Esophagus muscularis mucosa (tissue), 4 donors: Measurements from ENCODE around the gene ODAD4. TPM values are rescaled to one million over a fixed set of nuclear protein-coding genes. Genes with fewer than 3 reads are reported as not detected.
"Not testable (repeated sequence)": the region's sequence is repeated elsewhere in the genome, so short reads cannot be mapped to it uniquely, and the experiment has no call there.

Experiments
- DNase-seq: peaks from one replicate; pipeline ENCODE4 v3.0.0-alpha.2; 2017; ENCODE audit errors: extremely low spot score
- H3K27ac ChIP-seq, 4 donors: fragments of 200-600 bp; sonication (generic); replicated peaks in 1 of 4; 1 replicate in 3 of 4; 2 replicates in 1 of 4; pipeline ENCODE4 v1.5.1; 2016 to 2019; ENCODE audit warnings: mild to moderate bottlenecking in 1 of 4
- H3K27me3 ChIP-seq, 4 donors: fragments of 200-600 bp; sonication (generic); one replicate each; pipeline versions ENCODE4 v1.5.1 to v1.6.0; 2016 to 2019
- H3K36me3 ChIP-seq, 4 donors: fragments of 200-600 bp; sonication (generic); one replicate each; pipeline ENCODE4 v1.5.1; 2016 to 2019
- H3K4me1 ChIP-seq, 4 donors: fragments of 200-600 bp; sonication (generic); one replicate each; pipeline ENCODE4 v1.5.1; 2016 to 2019
- H3K4me3 ChIP-seq, 4 donors: fragments of 200-600 bp; sonication (generic); 1 replicate in 2 of 4; 2 replicates in 2 of 4; pipeline ENCODE4 v1.5.1; 2016 to 2019; ENCODE audit warnings: mild to moderate bottlenecking in 4 of 4, moderate library complexity in 1 of 4
- H3K9me3 ChIP-seq, 4 donors: fragments of 200-600 bp; sonication (generic); 1 replicate in 3 of 4; 2 replicates in 1 of 4; pipeline ENCODE4 v1.5.1; 2016 to 2019
- CTCF ChIP-seq, 3 experiments: fragments of 200-600 bp in 2 of 3; fragments of 450-650 bp in 1 of 3; sonication (generic) in 2 of 3; IDR thresholded peaks; one replicate each; pipeline ENCODE4 v1.5.1; 2017 to 2019; ENCODE audit warnings: antibody characterized with exemption in 3 of 3, mild to moderate bottlenecking in 2 of 3, moderate library complexity in 1 of 3
- EP300 ChIP-seq: sonication (generic); formaldehyde crosslinking; IDR thresholded peaks from one replicate; pipeline ENCODE4 v1.6.1; 2017; ENCODE audit warnings: antibody characterized with exemption
- POLR2A ChIP-seq: fragments of 450-650 bp; IDR thresholded peaks from one replicate; pipeline ENCODE4 v1.6.1; 2017; ENCODE audit warnings: antibody characterized with exemption, moderate library complexity, mild to moderate bottlenecking, low read depth
- POLR2AphosphoS5 ChIP-seq, 2 donors: sonication (generic); formaldehyde crosslinking; IDR thresholded peaks; one replicate each; pipeline ENCODE4 v1.6.1; 2017; ENCODE audit warnings: antibody characterized with exemption in 2 of 2
- WGBS: methylation state at CpG from one replicate; pipeline ENCODE4 v1.1.5; 2018; 5-methylcytosine and 5-hydroxymethylcytosine counted together
- intact Hi-C: fragments of 100-400 bp; cut with DNase I; formaldehyde crosslinking; loops from one replicate; pipeline ENCODE4 v1.15.1; 2023
- total RNA-seq, 4 donors: library from RNA; depleted of rRNA; stranded (reverse); fragments of >200 nt; gene quantifications; one replicate each; pipeline versions ENCODE4 v1.1.0 to v1.2.1, GENCODE V29; 2016

The ODAD4 gene
- total RNA-seq, 4 donors from 2014 or later, result 0.33 to 1.7 (median 1.1) TPM

DNA sequence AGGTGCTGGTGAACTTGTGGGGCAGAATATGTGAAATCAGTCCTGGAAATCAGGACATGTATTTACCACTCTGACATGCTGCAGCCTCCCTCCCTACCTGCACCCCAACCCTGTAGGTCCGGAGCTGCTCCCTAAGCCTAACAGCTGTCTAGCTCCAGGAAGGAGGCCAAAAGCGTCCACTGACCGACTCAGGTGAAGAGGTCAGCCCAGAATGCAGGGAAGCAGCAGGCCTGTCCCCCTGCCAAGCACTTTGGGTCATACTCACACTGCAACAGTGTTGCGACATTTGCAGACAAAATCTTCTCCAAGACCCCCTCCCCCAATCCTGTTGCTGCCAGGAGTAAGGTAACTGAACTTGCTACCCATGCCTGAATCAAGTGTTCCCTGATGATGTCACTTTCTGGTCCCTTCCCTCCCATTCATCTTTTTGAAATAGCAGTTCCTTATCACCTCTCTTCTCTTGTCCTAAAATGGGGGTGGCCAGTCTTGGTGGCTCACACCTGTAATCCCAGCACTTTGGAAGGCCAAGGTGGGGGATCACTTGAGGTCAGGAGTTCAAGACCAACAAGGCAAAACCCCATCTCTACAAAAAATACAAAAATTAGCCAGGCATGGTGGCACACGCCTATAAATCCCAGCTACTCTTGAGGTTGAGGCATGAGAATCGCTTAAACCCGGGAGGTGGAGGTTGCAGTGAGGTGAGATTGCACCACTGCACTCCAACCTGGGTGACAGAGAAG lies 10.4 kb upstream of the ODAD4 start:
- H3K4me3 ChIP-seq, result no peak overlapping the region
- 87% methylated on average over 7 of the region's 7 CpGs for WGBS

DNA sequence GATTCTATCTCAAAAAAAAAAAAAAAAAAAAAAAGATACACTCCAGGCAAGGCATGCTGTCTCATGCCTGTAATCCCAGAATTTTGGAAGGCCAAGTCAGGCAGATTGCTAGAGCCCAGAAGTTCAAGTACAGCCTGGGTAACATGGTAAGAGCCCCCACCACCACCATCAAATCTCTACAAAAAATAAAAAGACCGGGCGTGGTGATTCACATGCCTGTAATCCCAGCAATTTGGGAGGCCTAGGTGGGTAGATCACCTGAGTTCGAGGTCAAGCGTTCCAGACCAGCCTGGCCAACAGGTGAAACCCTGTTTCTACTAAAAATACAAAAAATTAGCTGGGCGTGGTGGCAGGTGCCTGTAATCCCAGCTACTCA lies 9.8 kb upstream of the ODAD4 start:
- intact Hi-C loops, result no loop called here
- Histone ChIP-seq H3K27me3 (no peaks in the 10 kb centered on the region), H3K9me3 (no peaks in the 10 kb centered on the region), H3K36me3 (no peaks in the 10 kb centered on the region), H3K4me1 (peaks cover 19 to 32% (median 29%) of the 10 kb centered on the region in 4 donors), H3K27ac (no peak overlapping the region), H3K4me3 (no peak overlapping the region)
- DNase-seq, result no peak
- TF ChIP-seq CTCF (IDR thresholded peaks at IDR 0.05) (no peak), POLR2AphosphoS5 (IDR thresholded peaks at IDR 0.05) (no peak), EP300 (no peak), POLR2A (no peak)
- 100% methylated on average over 5 of the region's 5 CpGs for WGBS

More for the DNA sequence above, 10.4 kb upstream of the ODAD4 start:
- Histone ChIP-seq H3K9me3 (no peaks in the 10 kb centered on the region), H3K36me3 (peaks cover 0 to 4% (median 0%) of the 10 kb centered on the region in 4 donors), H3K4me1 (peaks cover 19 to 36% (median 29%) of the 10 kb centered on the region in 4 donors), H3K27ac (peak overlapping the region; percentile 82 to 94 (median 92)), H3K27me3 (no peaks in the 10 kb centered on the region)
- TF ChIP-seq EP300, result no peak
- no peak for TF ChIP-seq POLR2A
- TF ChIP-seq POLR2AphosphoS5 (IDR thresholded peaks at IDR 0.05), result no peak
- TF ChIP-seq CTCF (IDR thresholded peaks at IDR 0.05), result no peak
- intact Hi-C loops, result no loop called here
- no peak for DNase-seq

GRCh38 chr17:41925991-41926590 lies 4.3 kb upstream of the ODAD4 start:
- TF ChIP-seq POLR2AphosphoS5 (IDR thresholded peaks at IDR 0.05) (no peak), POLR2A (no peak), EP300 (no peak), CTCF (IDR thresholded peaks at IDR 0.05) (no peak)
- Histone ChIP-seq H3K4me1 (peaks cover 10 to 18% (median 16%) of the 10 kb centered on the region in 4 donors), H3K27me3 (no peaks in the 10 kb centered on the region), H3K27ac (no peak overlapping the region), H3K4me3 (no peak overlapping the region), H3K9me3 (no peaks in the 10 kb centered on the region), H3K36me3 (no peaks in the 10 kb centered on the region)
- WGBS, result 85% methylated on average over 7 of the region's 7 CpGs
- intact Hi-C loops, result no loop called here
- no peak for DNase-seq

DNA sequence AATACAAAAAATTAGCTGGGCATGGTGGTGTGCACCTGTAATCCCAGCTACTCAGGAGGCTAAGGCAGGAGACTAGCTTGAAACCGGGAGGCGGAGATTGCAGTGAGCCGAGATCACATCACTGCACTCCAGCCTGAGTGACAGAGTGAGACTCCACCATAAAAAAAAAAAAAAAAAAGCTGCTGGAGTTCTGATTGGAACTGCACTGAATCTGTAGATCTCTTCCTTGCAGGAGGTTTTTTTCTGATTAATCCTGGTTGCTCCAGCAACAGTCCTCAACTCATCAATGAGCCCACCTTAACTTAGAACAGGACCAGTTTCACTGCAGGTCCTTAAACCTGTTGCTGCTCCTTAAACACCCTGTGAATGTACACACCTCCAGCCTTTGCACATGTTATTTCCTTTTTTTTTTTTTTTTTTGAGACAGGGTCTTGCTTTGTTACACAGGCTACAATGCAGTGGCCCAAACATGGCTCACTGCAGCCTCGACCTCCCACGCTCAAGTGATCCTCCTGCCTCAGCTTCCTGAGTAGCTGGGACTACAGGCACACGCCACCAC lies 1.6 kb upstream of the ODAD4 start:
- peaks cover 13 to 22% (median 20%) of the 10 kb centered on the region in 4 donors for H3K4me1 ChIP-seq
- H3K27ac ChIP-seq, result peak overlapping the region in 1 of 4 donors; percentile 87
- H3K9me3 ChIP-seq, result no peaks in the 10 kb centered on the region
- WGBS, result 73% methylated on average over 6 of the region's 6 CpGs
- intact Hi-C loops, result no loop called here
- no peaks in the 10 kb centered on the region for H3K36me3 ChIP-seq
- no peak overlapping the region for H3K4me3 ChIP-seq
- H3K27me3 ChIP-seq, result no peaks in the 10 kb centered on the region
- TF ChIP-seq CTCF (IDR thresholded peaks at IDR 0.05) (no peak), POLR2A (no peak), POLR2AphosphoS5 (IDR thresholded peaks at IDR 0.05) (no peak), EP300 (no peak)
- DNase-seq, result no peak

DNA sequence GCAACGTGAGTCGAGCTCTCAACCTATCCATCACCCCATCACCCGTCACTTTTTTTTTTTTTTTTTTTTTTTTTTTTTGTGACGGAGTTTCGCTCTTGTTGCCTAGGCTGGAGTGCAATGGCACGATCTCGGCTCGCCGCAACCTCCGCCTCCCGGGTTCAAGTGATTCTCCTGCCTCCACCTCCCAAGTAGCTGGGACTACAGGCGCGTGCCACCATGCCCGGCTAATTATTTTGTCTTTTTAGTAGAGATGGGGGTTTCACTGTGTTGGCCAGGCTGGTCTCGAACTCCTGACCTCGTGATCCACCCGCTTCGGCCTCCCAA lies 378 bp downstream of the ODAD4 start:
- H3K36me3 ChIP-seq, DNase-seq, H3K27me3 ChIP-seq, intact Hi-C loops, H3K9me3 ChIP-seq: not testable (repeated sequence)
- Histone ChIP-seq H3K27ac (peak overlapping the region; percentile 79 to 87 (median 84)), H3K4me3 (peak overlapping the region; percentile 57 to 62 (median 60)), H3K4me1 (peaks cover 13 to 22% (median 20%) of the 10 kb centered on the region in 4 donors)
- WGBS, result 53% methylated on average over 18 of the region's 18 CpGs

GRCh38 chr17:41931715-41932114 lies 1.3 kb downstream of the ODAD4 start:
- Histone ChIP-seq H3K4me1 (peaks cover 13 to 22% (median 20%) of the 10 kb centered on the region in 4 donors), H3K36me3 (peaks cover 0 to 17% (median 6%) of the 10 kb centered on the region in 4 donors)
- H3K4me3 ChIP-seq, H3K9me3 ChIP-seq, H3K27ac ChIP-seq, H3K27me3 ChIP-seq, intact Hi-C loops, DNase-seq: not testable (repeated sequence)
- 85% methylated on average over 4 of the region's 4 CpGs for WGBS
